ENCODE results near the gene EXOC3L1.

The EXOC3L1 gene

GRCh38 chr16:67179421-67180080 lies 10.4 kb downstream of the EXOC3L1 start:
- no peak for DNase-seq (ENCODE audit: extremely low read depth, low read depth)
- TF ChIP-seq CTCF (IDR thresholded peaks at IDR 0.05; ENCODE audit: low read depth, low read length), result peak; percentile 3; the same call in 1 of the 2 replicates

- no peak for DNase-seq (ENCODE audit: extremely low read depth, low read depth)
Measured at GRCh38 chr16:67177743-67178699, 11.9 kb downstream of the EXOC3L1 start.

GRCh38 chr16:67176662-67177061 lies 13.3 kb downstream of the EXOC3L1 start:
- DNase-seq (ENCODE audit: extremely low read depth, low read depth), result no peak
- TF ChIP-seq CTCF (IDR thresholded peaks at IDR 0.05; ENCODE audit: low read depth, low read length), result no peak

More at GRCh38 chr16:67177743-67178699, 11.9 kb downstream of the EXOC3L1 start:
- no peak for TF ChIP-seq CTCF (IDR thresholded peaks at IDR 0.05; ENCODE audit: low read depth, low read length)

GRCh38 chr16:67174706-67175231 lies 15.2 kb downstream of the EXOC3L1 start:
- no peak for TF ChIP-seq CTCF (IDR thresholded peaks at IDR 0.05; ENCODE audit: low read depth, low read length)
- DNase-seq (ENCODE audit: extremely low read depth, low read depth), result no peak

- peak; percentile 33 for TF ChIP-seq CTCF (IDR thresholded peaks at IDR 0.05; ENCODE audit: low read depth, low read length)
- DNase-seq (ENCODE audit: extremely low read depth, low read depth), result peak; percentile 56
Measured at GRCh38 chr16:67173808-67174705, 15.9 kb downstream of the EXOC3L1 start.

- DNase-seq (ENCODE audit: extremely low read depth, low read depth), result no peak
- no peak for TF ChIP-seq CTCF (IDR thresholded peaks at IDR 0.05; ENCODE audit: low read depth, low read length)
Measured at GRCh38 chr16:67173323-67173722, 16.6 kb downstream of the EXOC3L1 start.

Data from AG09319 (cell line).